Neural progenitor cell (in vitro differentiated cells): ENCODE results near the gene RNGTT.

Experiments
- EZH2 ChIP-seq: fragments of 200-600 bp; sonication (generic); IDR thresholded peaks from 2 replicates; pipeline ENCODE4 v1.6.1; 2017; ENCODE audit warnings: antibody characterized with exemption, mild to moderate bottlenecking, moderate library complexity
- EZH2phosphoT487 ChIP-seq: fragments of 200-600 bp; sonication (generic); IDR thresholded peaks from 2 replicates; pipeline ENCODE4 v1.6.1; 2017; ENCODE audit warnings: antibody characterized with exemption
- TF ChIP-seq, protein P1 (sequence below): fragments of 200-600 bp; sonication (generic); IDR thresholded peaks from 2 replicates; pipeline ENCODE4 v1.5.1; 2017; ENCODE audit warnings: antibody characterized with exemption, mild to moderate bottlenecking

DNA sequence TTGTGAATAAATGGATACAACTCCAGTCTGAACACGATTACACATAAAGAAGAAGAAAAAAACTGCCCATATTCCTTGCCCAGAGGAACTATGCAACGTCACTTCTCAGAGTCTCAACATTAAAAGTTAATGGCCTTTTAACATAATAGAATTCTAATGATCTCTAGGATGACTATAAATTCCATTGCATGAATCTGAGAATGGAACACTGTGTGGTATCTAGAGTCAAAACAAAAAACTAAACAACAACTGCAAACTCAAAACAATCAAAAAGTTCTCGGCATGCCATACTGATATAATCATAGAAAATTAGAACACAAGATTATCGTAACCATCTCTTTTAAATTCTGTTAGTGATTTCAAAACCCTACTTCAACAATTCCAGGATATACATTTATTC is 283.6 kb downstream of the RNGTT start:
- TF ChIP-seq, protein P1, sequence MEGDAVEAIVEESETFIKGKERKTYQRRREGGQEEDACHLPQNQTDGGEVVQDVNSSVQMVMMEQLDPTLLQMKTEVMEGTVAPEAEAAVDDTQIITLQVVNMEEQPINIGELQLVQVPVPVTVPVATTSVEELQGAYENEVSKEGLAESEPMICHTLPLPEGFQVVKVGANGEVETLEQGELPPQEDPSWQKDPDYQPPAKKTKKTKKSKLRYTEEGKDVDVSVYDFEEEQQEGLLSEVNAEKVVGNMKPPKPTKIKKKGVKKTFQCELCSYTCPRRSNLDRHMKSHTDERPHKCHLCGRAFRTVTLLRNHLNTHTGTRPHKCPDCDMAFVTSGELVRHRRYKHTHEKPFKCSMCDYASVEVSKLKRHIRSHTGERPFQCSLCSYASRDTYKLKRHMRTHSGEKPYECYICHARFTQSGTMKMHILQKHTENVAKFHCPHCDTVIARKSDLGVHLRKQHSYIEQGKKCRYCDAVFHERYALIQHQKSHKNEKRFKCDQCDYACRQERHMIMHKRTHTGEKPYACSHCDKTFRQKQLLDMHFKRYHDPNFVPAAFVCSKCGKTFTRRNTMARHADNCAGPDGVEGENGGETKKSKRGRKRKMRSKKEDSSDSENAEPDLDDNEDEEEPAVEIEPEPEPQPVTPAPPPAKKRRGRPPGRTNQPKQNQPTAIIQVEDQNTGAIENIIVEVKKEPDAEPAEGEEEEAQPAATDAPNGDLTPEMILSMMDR, result no peak
- TF ChIP-seq EZH2 (no peak), EZH2phosphoT487 (no peak)
